ENCODE results near the gene VMO1.

The VMO1 gene

GRCh38 chr17:4802228-4802627 is 16.1 kb upstream of the VMO1 start, which contains the start of gene C17orf114:
Gene C17orf114 (minus strand): TSS chr17:4802328.
- Histone ChIP-seq H3K9ac (ENCODE audit: low read length) (peak within 1 kb of the TSS; percentile 46), H3K9me2 (replicated peaks; ENCODE audit: insufficient read depth, low read length) (no peaks in the 10 kb centered on the region), H3K4me3 (ENCODE audit: low read length) (no peak within 1 kb of the TSS), H2AFZ (ENCODE audit: low read length) (no peak within 1 kb of the TSS), H3K4me2 (ENCODE audit: low read depth, low read length) (peak within 1 kb of the TSS; percentile 58; the same call in 1 of the 2 replicates), H3K4me1 (ENCODE audit: low read length) (peaks cover 14% of the 10 kb centered on the region), H3K27ac (ENCODE audit: low read length) (peak within 1 kb of the TSS; percentile 84), H3K9me3 (replicated peaks; ENCODE audit: insufficient read depth, low read length) (no peaks in the 10 kb centered on the region), H4K20me1 (ENCODE audit: insufficient read depth, low read length) (no peaks in the 10 kb centered on the region), H3K27me3 (replicated peaks; ENCODE audit: insufficient read depth, low read length) (no peaks in the 10 kb centered on the region), H3F3A (ENCODE audit: insufficient read depth, low read length) (peaks cover 11% of the 10 kb centered on the region), H3K36me3 (replicated peaks; ENCODE audit: insufficient read depth, low read length) (peaks cover 5% of the 10 kb centered on the region; the same call in 1 of the 2 replicates), H3K79me2 (ENCODE audit: low read length) (peaks cover 9% of the 10 kb centered on the region)
- no peak for TF ChIP-seq EZH2 (optimal IDR thresholded peaks at IDR 0.05; ENCODE audit: low read depth, low read length)
- no peak for TF ChIP-seq CTCF (IDR thresholded peaks at IDR 0.05; ENCODE audit: low read length)
- TF ChIP-seq EZH2phosphoT487 (IDR thresholded peaks at IDR 0.05; ENCODE audit: low read length) = no peak
- DNase-seq = no peak

DNA sequence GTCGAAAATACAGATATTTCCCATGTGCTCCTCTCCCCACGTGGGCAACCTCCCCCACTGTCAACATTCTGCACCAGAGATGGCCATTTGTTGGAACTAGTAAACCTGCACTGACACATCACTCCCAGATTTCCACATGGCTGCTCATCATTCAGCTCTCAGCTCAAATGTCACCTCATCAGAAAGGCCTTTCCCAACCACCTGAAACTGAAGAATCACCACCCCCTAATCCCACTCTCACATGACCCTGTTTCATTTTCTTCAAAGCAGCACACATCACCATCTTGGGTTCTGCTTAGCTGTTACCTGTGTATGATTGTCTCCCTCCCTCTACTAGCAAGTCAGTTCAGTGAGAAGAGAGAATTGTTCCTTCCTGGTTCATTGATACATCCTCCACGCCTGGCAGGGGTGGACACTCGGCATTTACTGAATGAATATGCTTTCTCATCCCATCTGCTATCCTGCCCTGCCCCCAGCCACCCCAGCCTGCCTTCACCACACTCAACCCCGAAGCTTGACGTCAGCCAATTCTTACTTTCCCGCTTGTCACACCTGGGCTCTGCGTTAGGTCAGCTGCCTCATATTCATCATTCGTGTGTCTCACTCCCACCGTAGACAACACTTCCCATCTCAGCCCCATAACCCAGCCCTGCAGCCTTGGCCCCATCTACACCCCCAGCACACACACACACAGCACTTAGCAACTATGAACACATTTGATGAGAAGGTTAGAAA is 14.5 kb upstream of the VMO1 start:
- Histone ChIP-seq H3K36me3 (replicated peaks; ENCODE audit: insufficient read depth, low read length) (peaks cover 5% of the 10 kb centered on the region; the same call in 1 of the 2 replicates), H4K20me1 (ENCODE audit: insufficient read depth, low read length) (no peaks in the 10 kb centered on the region), H3F3A (ENCODE audit: insufficient read depth, low read length) (peaks cover 11% of the 10 kb centered on the region), H3K27me3 (replicated peaks; ENCODE audit: insufficient read depth, low read length) (no peaks in the 10 kb centered on the region), H3K9ac (ENCODE audit: low read length) (peak overlapping the region; percentile 46), H2AFZ (ENCODE audit: low read length) (no peak overlapping the region), H3K4me2 (ENCODE audit: low read depth, low read length) (peak overlapping the region; percentile 58), H3K4me3 (ENCODE audit: low read length) (no peak overlapping the region), H3K9me3 (replicated peaks; ENCODE audit: insufficient read depth, low read length) (no peaks in the 10 kb centered on the region), H3K79me2 (ENCODE audit: low read length) (peaks cover 22% of the 10 kb centered on the region), H3K4me1 (ENCODE audit: low read length) (peaks cover 14% of the 10 kb centered on the region), H3K9me2 (replicated peaks; ENCODE audit: insufficient read depth, low read length) (no peaks in the 10 kb centered on the region), H3K27ac (ENCODE audit: low read length) (peak overlapping the region; percentile 84)
- DNase-seq = peak; percentile 51
- TF ChIP-seq EZH2 (optimal IDR thresholded peaks at IDR 0.05; ENCODE audit: low read depth, low read length) (no peak), EZH2phosphoT487 (IDR thresholded peaks at IDR 0.05; ENCODE audit: low read length) (no peak), CTCF (IDR thresholded peaks at IDR 0.05; ENCODE audit: low read length) (no peak)

GRCh38 chr17:4796552-4796920 is 10.4 kb upstream of the VMO1 start:
- Histone ChIP-seq H3K79me2 (ENCODE audit: low read length) (peaks cover 22% of the 10 kb centered on the region), H3K4me3 (ENCODE audit: low read length) (peak overlapping the region; percentile 94), H3K9me3 (replicated peaks; ENCODE audit: insufficient read depth, low read length) (no peaks in the 10 kb centered on the region), H3F3A (ENCODE audit: insufficient read depth, low read length) (peaks cover 11% of the 10 kb centered on the region), H3K9me2 (replicated peaks; ENCODE audit: insufficient read depth, low read length) (no peaks in the 10 kb centered on the region), H3K4me2 (ENCODE audit: low read depth, low read length) (peak overlapping the region; percentile 74), H3K27me3 (replicated peaks; ENCODE audit: insufficient read depth, low read length) (peaks cover 5% of the 10 kb centered on the region; the same call in 1 of the 2 replicates), H3K4me1 (ENCODE audit: low read length) (peaks cover 14% of the 10 kb centered on the region), H2AFZ (ENCODE audit: low read length) (peak overlapping the region; percentile 76; the same call in 1 of the 2 replicates), H3K9ac (ENCODE audit: low read length) (peak overlapping the region; percentile 91), H3K27ac (ENCODE audit: low read length) (peak overlapping the region; percentile 38; the same call in 1 of the 2 replicates), H4K20me1 (ENCODE audit: insufficient read depth, low read length) (no peaks in the 10 kb centered on the region), H3K36me3 (replicated peaks; ENCODE audit: insufficient read depth, low read length) (peaks cover 5% of the 10 kb centered on the region; the same call in 1 of the 2 replicates)
- TF ChIP-seq EZH2 (optimal IDR thresholded peaks at IDR 0.05; ENCODE audit: low read depth, low read length) (no peak), EZH2phosphoT487 (IDR thresholded peaks at IDR 0.05; ENCODE audit: low read length) (no peak), CTCF (IDR thresholded peaks at IDR 0.05; ENCODE audit: low read length) (no peak)
- DNase-seq = no peak

Measured in MM.1S (cell line).